GM19468 (cell line): ENCODE results near the gene PRMT6.
A peak's percentile ranks its signal among the peaks of the same experiment; 100 is the strongest.
"Not testable (repeated sequence)": the region's sequence is repeated elsewhere in the genome, so short reads cannot be mapped to it uniquely, and the experiment has no call there.

ENCODE experiments used
- ATAC-seq: cut with Tn5 transposase; IDR thresholded peaks from one replicate; pipeline ENCODE4 v1.9.1; 2021; ENCODE audit warnings: mild to moderate bottlenecking, moderate library complexity, moderate number of reproducible peaks; ENCODE audit not compliant: unreplicated experiment; ENCODE audit errors: extremely low read depth

The PRMT6 gene

GRCh38 chr1:107056426-107057196 lies at the start of gene PRMT6:
Gene PRMT6 (plus strand): TSS chr1:107056674. CDS start chr1:107056716, 42 bp downstream.
- peak; percentile 88 for ATAC-seq

GRCh38 chr1:107009281-107009680 lies 47.2 kb upstream of the PRMT6 start:
- no peak for ATAC-seq

GRCh38 chr1:107010582-107010981 lies 45.9 kb upstream of the PRMT6 start:
- no peak for ATAC-seq

GRCh38 chr1:107016376-107016978 lies 40.0 kb upstream of the PRMT6 start:
- peak; percentile 71 for ATAC-seq

- ATAC-seq: no peak
These were observed 38.0 kb upstream of the PRMT6 start for GRCh38 chr1:107018445-107018844.

- no peak for ATAC-seq
These were observed 37.3 kb upstream of the PRMT6 start for GRCh38 chr1:107019166-107019565.

- not testable (repeated sequence) for ATAC-seq
These were observed 17.6 kb upstream of the PRMT6 start for GRCh38 chr1:107038874-107039273.

GRCh38 chr1:107044310-107045220 lies 11.9 kb upstream of the PRMT6 start:
- not testable (repeated sequence) for ATAC-seq

GRCh38 chr1:107047602-107048001 lies 8.9 kb upstream of the PRMT6 start:
- no peak for ATAC-seq

GRCh38 chr1:107048241-107048640 lies 8.2 kb upstream of the PRMT6 start:
- ATAC-seq: no peak

GRCh38 chr1:107051266-107051665 lies 5.2 kb upstream of the PRMT6 start:
- ATAC-seq: no peak

GRCh38 chr1:107055919-107056425 lies 502 bp upstream of the PRMT6 start:
- ATAC-seq: not testable (repeated sequence)

GRCh38 chr1:107057197-107058133 lies 991 bp downstream of the PRMT6 start:
- peak; percentile 38 for ATAC-seq

GRCh38 chr1:107058245-107059032 lies 2.0 kb downstream of the PRMT6 start:
- no peak for ATAC-seq

GRCh38 chr1:107061886-107062285 lies 5.4 kb downstream of the PRMT6 start:
- no peak for ATAC-seq

GRCh38 chr1:107073493-107073892 lies 17.0 kb downstream of the PRMT6 start:
- ATAC-seq: no peak

GRCh38 chr1:107076841-107077240 lies 20.4 kb downstream of the PRMT6 start:
- no peak for ATAC-seq

- ATAC-seq: no peak
These were observed 22.8 kb downstream of the PRMT6 start for GRCh38 chr1:107079249-107079648.

- ATAC-seq: no peak
These were observed 24.6 kb downstream of the PRMT6 start for GRCh38 chr1:107081102-107081501.
